Tibial artery (tissue), 4 donors: Measurements from ENCODE around the gene ACIN1.

ENCODE experiments used
- DNase-seq, 2 donors: peaks; one replicate each; pipeline ENCODE4 v3.0.0-alpha.2; 2019
- H3K27ac ChIP-seq, 2 donors: fragments of 200-600 bp; sonication (generic) in 1 of 2; 1 replicate in 1 of 2; 2 replicates in 1 of 2; pipeline ENCODE4 v1.5.1; 2018 to 2019; ENCODE audit warnings: mild to moderate bottlenecking in 1 of 2
- H3K27me3 ChIP-seq, 2 donors: fragments of 200-600 bp; sonication (generic) in 1 of 2; one replicate each; pipeline versions ENCODE4 v1.5.1 to v1.6.0; 2016 to 2019
- H3K36me3 ChIP-seq, 3 donors: fragments of 200-600 bp; sonication (generic) in 2 of 3; one replicate each; pipeline ENCODE4 v1.5.1; 2016 to 2019; ENCODE audit warnings: mild to moderate bottlenecking in 2 of 3
- H3K4me1 ChIP-seq, 4 donors: fragments of 200-600 bp; sonication (generic) in 2 of 4; 1 replicate in 3 of 4; 2 replicates in 1 of 4; pipeline ENCODE4 v1.5.1; 2016 to 2019
- H3K4me3 ChIP-seq, 2 donors: fragments of 200-600 bp; sonication (generic) in 1 of 2; 1 replicate in 1 of 2; 2 replicates in 1 of 2; pipeline ENCODE4 v1.5.1; 2018 to 2019; ENCODE audit warnings: mild to moderate bottlenecking in 2 of 2
- H3K9me3 ChIP-seq, 3 donors: fragments of 200-600 bp; sonication (generic) in 1 of 3; one replicate each; pipeline ENCODE4 v1.5.1; 2016 to 2019
- CTCF ChIP-seq, 2 experiments: fragments of 200-600 bp in 1 of 2; fragments of 450-650 bp in 1 of 2; IDR thresholded peaks; one replicate each; pipeline ENCODE4 v1.5.1; 2017 to 2019; ENCODE audit warnings: antibody characterized with exemption in 2 of 2, mild to moderate bottlenecking in 1 of 2, moderate library complexity in 1 of 2
- intact Hi-C: fragments of 100-400 bp; cut with DNase I; formaldehyde crosslinking; loops from one replicate; pipeline ENCODE4 v1.15.0; 2023; ENCODE audit warnings: low total_unique reads

The ACIN1 gene

GRCh38 chr14:23033801-23034497, 61.0 kb downstream of the ACIN1 start:
- Histone ChIP-seq H3K4me3 (peak overlapping the region; percentile 81 to 87), H3K9me3 (no peaks in the 10 kb centered on the region), H3K27ac (peak overlapping the region; percentile 90 to 98), H3K36me3 (peaks cover 36 to 44% (median 38%) of the 10 kb centered on the region in 3 donors), H3K4me1 (peaks cover 0 to 22% (median 13%) of the 10 kb centered on the region in 4 donors), H3K27me3 (no peaks in the 10 kb centered on the region)
- intact Hi-C loops = no loop called here
- no peak for TF ChIP-seq CTCF (IDR thresholded peaks at IDR 0.05)
- no peak for DNase-seq

GRCh38 chr14:23033251-23033727, 61.6 kb downstream of the ACIN1 start:
- Histone ChIP-seq H3K27me3 (no peaks in the 10 kb centered on the region), H3K9me3 (no peaks in the 10 kb centered on the region), H3K36me3 (peaks cover 36 to 50% (median 38%) of the 10 kb centered on the region in 3 donors), H3K4me3 (no peak overlapping the region), H3K4me1 (peaks cover 0 to 22% (median 13%) of the 10 kb centered on the region in 4 donors), H3K27ac (no peak overlapping the region)
- no peak for TF ChIP-seq CTCF (IDR thresholded peaks at IDR 0.05)
- DNase-seq = no peak
- intact Hi-C loops = no loop called here

GRCh38 chr14:23030936-23031335, 64.0 kb downstream of the ACIN1 start:
- intact Hi-C loops = no loop called here
- Histone ChIP-seq H3K9me3 (no peaks in the 10 kb centered on the region), H3K4me1 (peaks cover 0 to 22% (median 13%) of the 10 kb centered on the region in 4 donors), H3K27ac (no peak overlapping the region), H3K4me3 (no peak overlapping the region), H3K36me3 (peaks cover 38 to 68% (median 46%) of the 10 kb centered on the region in 3 donors), H3K27me3 (no peaks in the 10 kb centered on the region)
- TF ChIP-seq CTCF (IDR thresholded peaks at IDR 0.05) = no peak
- no peak for DNase-seq

- no peak overlapping the region for H3K27ac ChIP-seq
- peaks cover 44 to 88% (median 53%) of the 10 kb centered on the region in 3 donors for H3K36me3 ChIP-seq
- DNase-seq = no peak
- no peak for TF ChIP-seq CTCF (IDR thresholded peaks at IDR 0.05)
- H3K4me3 ChIP-seq = no peak overlapping the region
- intact Hi-C loops = no loop called here
- peaks cover 0 to 19% (median 11%) of the 10 kb centered on the region in 4 donors for H3K4me1 ChIP-seq
- no peaks in the 10 kb centered on the region for H3K9me3 ChIP-seq
- H3K27me3 ChIP-seq = no peaks in the 10 kb centered on the region
Measured at GRCh38 chr14:23028799-23029198, 66.1 kb downstream of the ACIN1 start.

GRCh38 chr14:23025151-23025814, 69.7 kb downstream of the ACIN1 start:
- no peaks in the 10 kb centered on the region for H3K27me3 ChIP-seq
- no peaks in the 10 kb centered on the region for H3K9me3 ChIP-seq
- no peak overlapping the region for H3K27ac ChIP-seq
- TF ChIP-seq CTCF (IDR thresholded peaks at IDR 0.05) = no peak
- peaks cover 0 to 3% (median 0%) of the 10 kb centered on the region in 4 donors for H3K4me1 ChIP-seq
- peaks cover 13 to 56% (median 24%) of the 10 kb centered on the region in 3 donors for H3K36me3 ChIP-seq
- DNase-seq = no peak
- H3K4me3 ChIP-seq = no peak overlapping the region
- intact Hi-C loops = no loop called here
